Caco-2 (cell line): ENCODE results near the gene LRP1B. TPM values are rescaled to one million over a fixed set of nuclear protein-coding genes. Genes with fewer than 3 reads are reported as not detected.

Experiments used
- BruUV-seq: library from RNA; stranded (reverse); fragments of 400-500 nt; replicated peaks from 2 replicates; lab custom pipeline; 2021; lab: Mats Ljungman, UMichigan
- CTCF ChIA-PET: fragments of 300-600 bp; sonication (Branson Sonifier 250); formaldehyde crosslinking; loops from one replicate; lab custom pipeline; 2022; ENCODE audit warnings: antibody characterized with exemption; lab: Charles Lee
- POLR2A ChIA-PET: fragments of 300-600 bp; sonication (Branson Sonifier 250); formaldehyde crosslinking; loops from one replicate; lab custom pipeline; 2022; ENCODE audit warnings: antibody characterized with exemption; lab: Charles Lee
- DNase-seq, 2 experiments: peaks; one replicate each; pipeline versions ENCODE4 v3.0.0 to v3.0.0-alpha.2; 2020 to 2022
- H3K27me3 ChIP-seq: replicated peaks from 2 replicates; pipeline ENCODE4 v1.6.0; 2011; ENCODE audit warnings: low read length; ENCODE audit not compliant: control insufficient read depth, insufficient read depth
- H3K36me3 ChIP-seq: 2 replicates; pipeline ENCODE4 v1.5.1; 2011; ENCODE audit warnings: low read length; ENCODE audit not compliant: control insufficient read depth, insufficient read depth
- H3K4me1 ChIP-seq: fragments of 250-450 bp; sonication (Bioruptor Pico); 2 replicates; pipeline ENCODE4 v1.5.1; 2020; ENCODE audit warnings: mild to moderate bottlenecking
- H3K4me3 ChIP-seq: 2 replicates; pipeline ENCODE4 v1.5.1; 2011; ENCODE audit warnings: low read depth, mild to moderate bottlenecking, control low read depth, low read length
- H3K9me3 ChIP-seq: fragments of 250-450 bp; sonication (Bioruptor Pico); 2 replicates; pipeline ENCODE4 v1.5.1; 2020; ENCODE audit warnings: mild to moderate bottlenecking, moderate library complexity
- H3K27ac Mint-ChIP-seq: one replicate; pipeline ENCODE4 v1.8.0; 2022; ENCODE audit warnings: mixed read lengths; ENCODE audit not compliant: unreplicated experiment
- H3K27me3 Mint-ChIP-seq: one replicate; pipeline ENCODE4 v1.8.0; 2022; ENCODE audit warnings: mixed read lengths; ENCODE audit not compliant: insufficient read depth, unreplicated experiment
- H3K36me3 Mint-ChIP-seq: one replicate; pipeline ENCODE4 v1.8.0; 2022; ENCODE audit warnings: mild to moderate bottlenecking, mixed read lengths; ENCODE audit not compliant: insufficient read depth, unreplicated experiment
- H3K4me1 Mint-ChIP-seq: one replicate; pipeline ENCODE4 v1.8.0; 2022; ENCODE audit warnings: low read depth, mixed read lengths; ENCODE audit not compliant: unreplicated experiment
- H3K4me3 Mint-ChIP-seq: one replicate; pipeline ENCODE4 v1.8.0; 2022; ENCODE audit warnings: mild to moderate bottlenecking, moderate library complexity, mixed read lengths; ENCODE audit not compliant: unreplicated experiment
- H3K9me3 Mint-ChIP-seq: one replicate; pipeline ENCODE4 v1.8.0; 2022; ENCODE audit warnings: mixed read lengths; ENCODE audit not compliant: unreplicated experiment
- CTCF ChIP-seq, 2 experiments: fragments of 200-600 bp in 1 of 2; IDR thresholded peaks; 1 replicate in 1 of 2; 2 replicates in 1 of 2; pipeline versions ENCODE4 v1.5.1 to v1.8.0; 2011 to 2022; ENCODE audit warnings: antibody characterized with exemption in 1 of 2, control low read depth in 1 of 2, inconsistent platforms in 1 of 2, low read depth in 1 of 2, low read length in 1 of 2, mild to moderate bottlenecking in 1 of 2, moderate library complexity in 1 of 2; ENCODE audit not compliant: insufficient read depth in 1 of 2, severe bottlenecking in 1 of 2, unreplicated experiment in 1 of 2
- intact Hi-C: fragments of 100-400 bp; cut with micrococcal nuclease; formaldehyde crosslinking; loops from one replicate; pipeline ENCODE4 v1.10.0; 2022; ENCODE audit not compliant: unreplicated experiment
- total RNA-seq: library from RNA; stranded (reverse); gene quantifications from 2 replicates; pipeline ENCODE4 v1.2.3, GENCODE V29; 2022

Gene LRP1B
- total RNA-seq, 1 experiment from 2014 or later, result not detected

DNA sequence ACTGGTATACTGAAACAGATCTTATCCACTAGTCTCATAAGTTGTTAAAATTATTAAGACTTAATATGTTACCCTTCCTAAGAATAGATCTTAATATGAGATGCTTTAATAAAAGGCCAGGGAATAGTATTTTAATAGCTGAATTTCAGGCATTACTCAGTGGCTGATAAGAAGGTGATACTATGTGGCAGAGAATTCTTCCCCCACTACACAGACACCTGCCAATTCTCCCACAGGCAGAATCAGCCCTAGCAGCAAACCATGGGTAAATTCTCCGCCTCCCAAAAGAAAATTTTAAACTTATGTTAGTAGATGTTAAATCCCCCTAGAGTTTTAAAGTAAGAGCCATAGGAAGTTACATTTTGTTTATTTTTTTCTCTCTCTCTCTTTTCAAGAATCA lies 888.8 kb downstream of the LRP1B start:
- Mint-ChIP-seq H3K36me3 (no peaks in the 10 kb centered on the region), H3K27ac (no peak overlapping the region), H3K4me1 (no peaks in the 10 kb centered on the region), H3K4me3 (no peak overlapping the region), H3K27me3 (peaks cover under 1% of the 10 kb centered on the region), H3K9me3 (no peaks in the 10 kb centered on the region)
- POLR2A ChIA-PET, result no interaction called here
- no peaks in the 10 kb centered on the region for H3K9me3 ChIP-seq
- CTCF ChIA-PET, result no interaction called here
- DNase-seq, result no peak
- intact Hi-C loops, result no loop called here
- no peaks in the 10 kb centered on the region for H3K27me3 ChIP-seq
- no TSS peak for BruUV-seq
- H3K4me1 ChIP-seq, result no peaks in the 10 kb centered on the region
- H3K4me3 ChIP-seq, result no peak overlapping the region
- TF ChIP-seq CTCF (IDR thresholded peaks at IDR 0.05; ENCODE audit: insufficient read depth in 1 of 2, low read depth in 1 of 2, low read length in 1 of 2, severe bottlenecking in 1 of 2, unreplicated experiment in 1 of 2), result no peak
- no peaks in the 10 kb centered on the region for H3K36me3 ChIP-seq

DNA sequence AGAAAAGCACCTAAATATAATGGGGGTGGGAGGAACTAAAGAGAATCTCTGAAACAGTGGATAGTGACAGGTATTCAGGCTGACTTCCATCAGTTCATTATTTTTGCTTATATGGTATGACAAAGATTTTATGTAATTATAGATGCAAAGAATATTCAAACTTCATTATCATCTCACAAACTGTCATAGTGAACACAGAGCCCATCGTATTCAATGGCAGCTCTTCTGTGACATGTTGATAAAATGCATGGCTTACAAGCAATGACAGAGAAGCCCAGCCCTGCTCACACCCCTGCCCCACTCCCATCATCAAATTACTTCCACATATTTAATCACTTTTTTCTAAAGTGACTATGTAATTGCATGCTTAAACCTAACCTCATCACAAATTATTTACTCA lies 904.3 kb downstream of the LRP1B start:
- no peaks in the 10 kb centered on the region for H3K27me3 ChIP-seq
- POLR2A ChIA-PET, result no interaction called here
- CTCF ChIA-PET, result no interaction called here
- Mint-ChIP-seq H3K36me3 (no peaks in the 10 kb centered on the region), H3K27ac (no peak overlapping the region), H3K9me3 (peaks cover 7% of the 10 kb centered on the region), H3K27me3 (no peaks in the 10 kb centered on the region), H3K4me3 (no peak overlapping the region), H3K4me1 (no peaks in the 10 kb centered on the region)
- BruUV-seq, result no TSS peak
- no peak for DNase-seq
- H3K4me1 ChIP-seq, result no peaks in the 10 kb centered on the region
- no peak for TF ChIP-seq CTCF (IDR thresholded peaks at IDR 0.05; ENCODE audit: insufficient read depth in 1 of 2, low read depth in 1 of 2, low read length in 1 of 2, severe bottlenecking in 1 of 2, unreplicated experiment in 1 of 2)
- H3K36me3 ChIP-seq, result no peaks in the 10 kb centered on the region
- intact Hi-C loops, result no loop called here
- H3K4me3 ChIP-seq, result no peak overlapping the region
- peaks cover 3% of the 10 kb centered on the region; the same call in 1 of the 2 replicates for H3K9me3 ChIP-seq

GRCh38 chr2:141207036-141207385 lies 923.8 kb downstream of the LRP1B start:
- DNase-seq, result no peak
- peaks cover 7% of the 10 kb centered on the region for H3K4me1 Mint-ChIP-seq
- H3K27me3 Mint-ChIP-seq, result no peaks in the 10 kb centered on the region
- no TSS peak for BruUV-seq
- no peaks in the 10 kb centered on the region for H3K4me1 ChIP-seq
- no peaks in the 10 kb centered on the region for H3K9me3 ChIP-seq
- no peak overlapping the region for H3K4me3 Mint-ChIP-seq
- no peaks in the 10 kb centered on the region for H3K27me3 ChIP-seq
- no peaks in the 10 kb centered on the region for H3K9me3 Mint-ChIP-seq
- no peaks in the 10 kb centered on the region for H3K36me3 ChIP-seq
- H3K27ac Mint-ChIP-seq, result no peak overlapping the region
- no peak for TF ChIP-seq CTCF (IDR thresholded peaks at IDR 0.05; ENCODE audit: insufficient read depth in 1 of 2, low read depth in 1 of 2, low read length in 1 of 2, severe bottlenecking in 1 of 2, unreplicated experiment in 1 of 2)
- ChIA-PET POLR2A (no interaction called here), CTCF (no interaction called here)
- intact Hi-C loops, result no loop called here
- no peaks in the 10 kb centered on the region for H3K36me3 Mint-ChIP-seq
- no peak overlapping the region for H3K4me3 ChIP-seq
